LNCAP (cell line): ENCODE measurements around the gene FBLN5.

ENCODE experiments used
- CTCF ChIP-seq: fragments of 450-650 bp; IDR thresholded peaks from 2 replicates; pipeline ENCODE4 v1.5.1; 2017; ENCODE audit warnings: mild to moderate bottlenecking

FBLN5 gene

GRCh38 chr14:91889477-91890211 lies 57.9 kb downstream of the FBLN5 start:
- no peak; the same call in 1 of the 2 replicates for TF ChIP-seq CTCF

GRCh38 chr14:91888641-91889476 lies 58.6 kb downstream of the FBLN5 start:
- no peak for TF ChIP-seq CTCF

GRCh38 chr14:91886961-91887360 lies 60.5 kb downstream of the FBLN5 start:
- TF ChIP-seq CTCF: no peak

DNA sequence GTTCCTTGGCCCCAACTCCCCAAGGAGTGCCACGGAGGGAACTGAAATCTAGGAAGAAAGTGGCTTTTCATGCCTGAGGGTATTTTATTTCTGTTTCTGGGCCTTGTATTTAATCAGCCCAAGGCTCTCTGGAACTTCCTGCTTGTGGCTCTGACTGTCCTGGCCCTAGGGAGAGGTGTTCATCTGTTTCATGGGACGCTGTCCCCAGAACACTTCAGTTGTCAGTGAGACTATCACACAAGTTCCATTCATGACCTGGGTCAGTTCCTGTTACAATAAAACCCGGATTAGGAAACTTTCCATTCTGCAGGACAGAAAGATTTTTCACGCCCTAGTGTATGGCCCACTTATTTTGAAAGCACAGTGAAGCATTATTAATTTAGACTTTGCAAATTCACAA lies 61.7 kb downstream of the FBLN5 start:
- no peak for TF ChIP-seq CTCF

- no peak for TF ChIP-seq CTCF
Observed at GRCh38 chr14:91885113-91885712, 62.3 kb downstream of the FBLN5 start.

DNA sequence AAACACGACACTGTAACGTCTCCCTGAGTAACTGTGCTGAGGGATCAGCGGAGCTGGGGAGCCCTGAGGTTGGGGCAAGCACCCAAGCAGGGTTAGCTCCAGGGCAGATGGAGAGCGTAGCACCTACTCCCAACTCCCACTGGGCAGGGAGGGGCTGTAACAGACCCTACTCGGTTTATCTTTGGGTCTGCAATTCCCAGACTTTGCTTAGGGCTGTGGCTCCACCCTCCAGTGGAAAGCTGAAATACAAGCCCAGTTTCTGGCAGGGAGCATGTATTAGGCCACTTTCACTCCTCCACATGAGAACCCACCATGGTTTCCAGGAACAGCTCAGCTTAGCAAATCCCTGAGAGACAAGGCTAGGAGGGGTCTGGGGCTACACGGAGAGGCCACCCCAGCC lies 62.8 kb downstream of the FBLN5 start:
- TF ChIP-seq CTCF: no peak

- no peak for TF ChIP-seq CTCF
Observed at GRCh38 chr14:91883753-91884152, 63.7 kb downstream of the FBLN5 start.
